DMS53 treated with DMSO at 0.1 percent for 48 hours (cell line): Measurements from ENCODE around the gene PRKCH.
"Not testable (repeated sequence)": the region's sequence is repeated elsewhere in the genome, so short reads cannot be mapped to it uniquely, and the experiment has no call there.

ENCODE experiments used
- DNase-seq: peaks from one replicate; lab custom pipeline; 2025; ENCODE audit not compliant: unreplicated experiment; lab: John Stamatoyannopoulos, UW

PRKCH gene

DNA sequence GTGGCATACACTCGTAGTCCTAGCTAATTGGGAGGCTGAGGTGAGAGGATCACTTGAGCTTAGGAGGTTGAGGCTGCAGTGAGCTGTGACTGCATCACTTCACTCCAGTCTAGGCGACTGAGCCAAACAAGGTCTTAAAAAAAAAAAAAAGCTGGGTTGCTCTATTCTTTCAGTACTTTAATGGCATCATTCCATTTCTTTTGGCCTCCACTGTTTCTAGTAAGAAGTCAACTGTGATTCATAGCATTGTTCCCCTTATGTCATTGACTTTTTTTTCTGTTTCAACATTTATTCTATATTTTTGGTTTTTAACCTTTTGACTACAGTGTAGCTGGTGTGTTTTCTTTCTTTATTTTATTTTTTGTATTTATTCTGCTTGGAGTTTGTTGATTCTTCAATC, 16.7 kb upstream of the PRKCH start:
- DNase-seq = no peak

DNA sequence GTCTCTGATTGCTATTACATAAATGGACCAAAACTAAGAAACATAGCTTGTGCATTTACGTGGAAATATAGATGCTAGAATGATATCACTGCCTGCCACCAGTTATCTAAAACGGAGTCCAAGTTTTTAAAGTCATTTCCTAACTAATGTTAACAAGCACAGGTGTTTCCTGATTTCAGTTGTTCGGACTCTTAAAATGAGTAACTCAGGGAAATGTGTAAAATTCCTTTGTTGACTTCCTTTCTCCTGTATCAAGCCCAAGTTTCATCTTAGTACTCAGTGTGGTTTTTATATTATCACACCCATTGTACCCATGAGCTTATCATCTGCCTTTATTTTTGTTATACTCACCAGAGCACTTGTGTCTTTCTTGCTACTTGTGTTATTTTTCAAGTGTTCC, 13.2 kb upstream of the PRKCH start:
- no peak for DNase-seq

DNA sequence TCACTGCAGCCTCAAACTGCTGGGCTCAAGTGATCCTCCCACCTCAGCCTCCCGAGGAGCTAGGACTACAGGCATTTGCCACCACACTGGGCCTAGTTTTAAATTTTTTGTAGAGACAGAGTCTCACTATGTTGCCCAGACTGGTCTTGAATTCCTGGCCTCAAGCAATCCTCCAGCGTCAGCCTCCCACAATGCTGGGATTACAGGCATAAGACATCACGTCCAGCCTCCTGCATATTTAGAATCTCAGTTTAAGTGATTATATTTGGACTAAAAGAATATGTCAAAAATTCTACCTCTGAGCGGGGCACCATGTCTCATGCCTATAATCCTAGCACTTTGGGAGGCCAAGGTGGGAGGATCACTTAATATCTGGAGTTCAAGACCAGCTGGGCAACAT, 12.7 kb upstream of the PRKCH start:
- not testable (repeated sequence) for DNase-seq

DNA sequence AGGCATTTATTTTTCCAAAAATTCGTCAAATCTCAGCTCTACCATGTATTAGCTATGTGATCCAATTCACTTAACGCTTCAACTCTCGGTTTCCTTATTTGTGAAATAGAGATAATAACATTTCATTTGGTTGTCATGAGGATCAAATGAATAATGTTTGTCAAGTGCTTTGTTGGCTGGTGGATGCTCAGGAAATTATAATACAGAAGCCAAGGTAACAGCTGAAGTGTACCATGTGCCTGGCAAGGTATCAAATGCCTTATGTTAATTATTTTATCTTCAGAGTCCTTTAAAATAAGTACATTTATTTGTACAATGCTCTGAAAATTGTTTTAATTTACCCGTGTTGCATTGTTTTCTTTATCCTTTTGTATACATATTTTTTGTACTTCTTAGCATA, 6.1 kb upstream of the PRKCH start:
- DNase-seq = no peak

DNA sequence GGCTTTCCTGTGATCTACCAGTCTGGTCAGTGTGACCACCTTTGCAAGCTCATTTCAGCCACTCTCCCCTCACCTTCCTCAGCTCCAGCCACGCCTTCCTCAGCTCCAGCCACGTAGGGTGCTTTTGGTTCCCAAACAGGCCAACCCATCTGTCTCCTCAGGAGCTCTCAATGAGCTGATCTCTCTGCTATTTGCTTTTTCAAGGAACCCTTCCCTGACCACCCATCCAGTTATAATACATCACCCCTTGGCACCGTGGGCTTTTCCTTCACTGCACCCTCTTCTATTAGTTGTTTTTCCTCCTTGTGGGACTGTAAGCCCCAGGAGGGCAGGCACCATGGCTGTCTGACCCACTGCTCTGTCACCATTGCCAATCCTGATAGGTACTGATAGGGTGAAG, 2.3 kb upstream of the PRKCH start:
- no peak for DNase-seq

DNA sequence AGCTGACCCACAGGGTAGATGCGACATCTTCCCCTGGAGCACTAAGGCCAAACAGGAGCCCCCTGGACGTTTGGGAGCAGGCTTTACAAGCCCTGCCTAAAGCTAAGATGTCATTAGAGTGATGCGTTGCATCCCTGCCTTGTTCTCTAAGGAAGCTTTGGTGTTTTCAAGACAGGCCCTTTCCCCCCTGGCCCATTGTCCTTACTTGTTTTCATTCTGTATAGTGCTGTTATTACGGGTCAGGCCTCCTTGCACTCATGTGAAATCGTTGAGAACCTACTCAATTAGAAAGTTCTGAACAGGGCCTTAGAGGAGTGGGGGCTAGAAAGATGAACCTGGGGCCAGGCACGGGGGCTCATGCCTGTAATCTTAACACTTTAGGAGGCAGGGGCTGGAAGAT, 1.7 kb upstream of the PRKCH start:
- DNase-seq = no peak

DNA sequence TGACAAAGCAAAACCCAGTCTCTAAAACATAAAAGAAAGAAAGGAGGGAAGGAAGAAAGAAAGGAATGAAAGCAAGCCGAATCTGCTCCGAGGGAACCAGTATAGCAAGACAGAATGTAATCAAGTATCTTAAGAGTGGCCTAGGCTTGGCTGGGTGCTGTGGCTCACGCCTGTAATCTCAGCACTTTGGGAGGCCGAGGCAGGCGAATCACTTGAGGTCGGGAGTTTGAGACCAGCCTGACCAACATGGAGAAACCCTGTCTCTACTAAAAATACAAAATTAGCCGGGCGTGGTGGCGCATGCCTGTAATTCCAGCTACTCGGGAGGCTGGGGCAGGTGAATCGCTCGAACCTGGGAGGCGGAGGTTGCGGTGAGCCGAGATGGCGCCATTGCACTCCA, 1.2 kb upstream of the PRKCH start:
- DNase-seq = not testable (repeated sequence)

DNA sequence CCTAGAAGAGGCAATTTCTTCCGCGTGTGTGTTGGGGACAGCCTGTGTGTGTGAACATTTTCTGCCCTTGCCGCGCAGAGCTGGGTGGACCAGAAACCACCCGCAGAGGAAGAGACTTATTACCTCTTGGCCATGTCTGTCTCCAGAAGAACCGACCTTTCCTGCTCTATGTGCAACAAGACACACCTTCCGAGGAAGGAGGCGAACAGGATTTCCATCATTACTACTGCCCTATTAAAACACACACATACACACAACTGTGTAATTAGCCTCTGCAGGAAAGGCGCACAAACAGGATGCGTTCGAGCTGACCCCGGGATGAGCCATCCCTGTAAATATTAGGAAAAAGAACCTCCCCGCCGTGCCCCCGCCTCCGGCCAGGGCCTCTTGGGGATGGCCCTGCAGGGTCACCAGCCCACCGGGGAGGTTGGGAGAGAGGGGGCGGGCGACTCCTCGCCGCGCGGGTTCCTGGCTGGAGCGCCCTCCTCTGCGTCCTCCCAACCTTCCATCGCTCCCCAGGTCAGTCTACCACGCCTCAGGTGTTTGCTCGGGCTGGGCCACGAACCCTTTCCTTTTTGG, 484 bp upstream of the PRKCH start:
- DNase-seq = peak; percentile 15

DNA sequence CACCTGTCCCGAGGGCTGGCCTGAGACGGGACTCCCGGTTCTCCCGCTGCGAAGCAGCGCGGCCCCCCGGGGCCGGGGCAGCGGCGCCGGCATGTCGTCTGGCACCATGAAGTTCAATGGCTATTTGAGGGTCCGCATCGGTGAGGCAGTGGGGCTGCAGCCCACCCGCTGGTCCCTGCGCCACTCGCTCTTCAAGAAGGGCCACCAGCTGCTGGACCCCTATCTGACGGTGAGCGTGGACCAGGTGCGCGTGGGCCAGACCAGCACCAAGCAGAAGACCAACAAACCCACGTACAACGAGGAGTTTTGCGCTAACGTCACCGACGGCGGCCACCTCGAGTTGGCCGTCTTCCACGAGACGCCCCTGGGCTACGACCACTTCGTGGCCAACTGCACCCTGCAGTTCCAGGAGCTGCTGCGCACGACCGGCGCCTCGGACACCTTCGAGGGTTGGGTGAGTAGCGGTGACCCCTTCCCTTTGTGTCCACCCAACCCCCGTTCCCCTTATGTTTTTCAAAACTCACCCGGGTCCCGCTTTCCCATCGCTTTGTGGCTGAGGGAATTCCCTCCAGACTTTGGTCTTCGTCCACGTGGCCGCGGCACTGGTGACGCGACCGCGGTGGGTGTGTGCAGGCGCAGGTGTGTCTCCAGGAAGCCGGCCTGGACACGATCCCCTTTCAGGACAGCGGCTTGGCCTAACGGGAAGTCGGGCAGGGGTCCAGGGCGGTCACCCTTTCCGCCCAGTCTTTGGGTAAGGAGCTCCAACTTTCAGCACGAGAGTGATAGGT, 826 bp downstream of the PRKCH start:
- peak; percentile 31 for DNase-seq

DNA sequence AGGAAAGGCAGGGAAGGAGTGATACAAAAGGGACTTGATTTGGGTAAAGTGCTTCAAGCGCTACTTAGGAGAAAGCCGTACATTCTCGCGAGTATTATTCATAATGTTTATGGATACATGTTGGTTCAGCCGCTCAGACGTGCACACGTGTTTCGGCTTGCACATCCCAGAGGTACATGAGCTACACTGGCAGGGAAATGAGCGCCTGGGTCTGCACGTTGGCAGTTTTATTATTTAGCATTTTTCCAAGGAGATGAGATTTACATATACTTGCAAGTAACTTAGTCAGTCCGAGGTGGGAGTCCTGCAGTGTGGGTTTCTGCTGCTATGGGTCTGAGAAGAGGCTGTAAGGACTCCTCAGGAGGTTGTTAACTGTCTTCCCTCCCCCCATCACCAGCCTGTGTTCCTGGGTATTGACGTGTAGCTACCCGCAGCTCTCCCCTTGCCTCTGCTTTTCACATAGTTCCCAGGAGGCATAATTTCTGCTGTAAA, 1.5 kb downstream of the PRKCH start:
- DNase-seq = peak; percentile 31

DNA sequence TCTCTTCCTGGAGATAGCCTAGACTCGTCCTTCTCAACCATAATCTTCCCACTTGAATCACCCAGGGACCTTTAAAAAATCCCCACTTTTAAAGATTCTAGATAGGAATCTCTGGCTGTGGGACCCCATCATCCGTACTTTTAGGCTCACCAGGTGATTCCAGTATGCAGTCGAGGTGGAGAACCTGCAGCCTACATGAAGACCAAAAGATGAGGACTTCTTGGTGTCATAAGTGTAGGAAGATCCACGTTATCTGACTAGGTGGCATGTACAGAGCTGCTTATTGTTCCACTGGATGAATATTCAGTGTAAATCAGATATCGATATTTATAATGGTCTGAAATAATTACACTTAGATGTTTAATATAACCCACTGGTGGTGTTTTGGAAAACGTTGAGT, 2.6 kb downstream of the PRKCH start:
- DNase-seq = no peak

DNA sequence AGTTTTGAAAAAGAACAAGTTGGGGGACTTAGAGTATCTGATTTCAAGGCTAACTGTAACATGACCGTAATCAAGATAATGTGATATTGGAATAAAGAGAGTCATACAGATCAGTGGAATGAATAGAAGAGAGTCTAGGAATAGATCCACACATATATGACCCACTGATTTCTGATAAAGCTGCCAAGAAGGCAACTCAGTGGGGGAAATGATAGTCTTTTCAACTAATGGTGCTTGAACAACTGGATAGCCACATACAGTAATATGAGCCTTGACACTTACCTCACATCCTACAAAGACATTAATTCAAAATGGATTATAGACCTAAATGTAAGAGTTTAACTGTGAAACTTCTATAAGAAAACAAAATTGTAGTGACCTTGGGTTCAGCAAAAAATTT, 3.8 kb downstream of the PRKCH start:
- DNase-seq = no peak

DNA sequence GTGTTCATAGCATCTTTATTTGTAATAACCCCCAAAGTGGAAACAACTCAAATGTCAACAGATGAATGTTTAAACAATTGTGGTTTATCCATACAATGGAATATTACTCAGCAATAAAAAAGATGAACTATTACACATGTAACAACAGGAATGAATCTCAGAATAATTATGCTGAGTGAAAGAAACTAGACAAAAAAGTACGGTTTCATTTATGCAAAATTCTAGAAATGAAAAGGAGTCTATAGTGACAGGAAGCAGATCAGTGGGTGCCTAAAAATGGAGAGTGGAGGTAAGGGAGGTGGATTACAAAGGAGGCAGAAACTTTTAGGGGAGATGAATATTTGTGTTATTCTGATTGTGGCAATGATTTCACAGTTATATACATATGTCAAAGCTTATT, 4.8 kb downstream of the PRKCH start:
- DNase-seq = no peak

DNA sequence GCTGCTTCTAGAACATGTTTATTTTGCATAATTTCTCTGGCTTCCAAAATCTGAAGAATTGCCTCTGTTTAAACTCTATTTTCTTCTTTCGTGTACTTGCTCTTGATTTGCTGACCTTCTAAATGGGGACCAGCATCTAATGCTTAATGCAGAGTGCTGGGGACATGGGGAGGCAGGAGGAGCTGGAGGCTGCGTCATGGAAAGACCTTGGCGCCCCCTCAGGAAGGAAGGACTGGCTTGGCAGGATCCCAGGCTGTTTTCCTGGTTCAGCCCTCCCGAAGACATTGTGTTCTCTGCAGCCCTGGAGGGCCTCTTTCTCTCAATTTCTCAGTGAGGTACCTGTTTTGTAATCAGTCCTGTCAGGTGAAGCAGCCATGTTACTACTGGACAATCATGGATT, 5.5 kb downstream of the PRKCH start:
- DNase-seq = no peak

DNA sequence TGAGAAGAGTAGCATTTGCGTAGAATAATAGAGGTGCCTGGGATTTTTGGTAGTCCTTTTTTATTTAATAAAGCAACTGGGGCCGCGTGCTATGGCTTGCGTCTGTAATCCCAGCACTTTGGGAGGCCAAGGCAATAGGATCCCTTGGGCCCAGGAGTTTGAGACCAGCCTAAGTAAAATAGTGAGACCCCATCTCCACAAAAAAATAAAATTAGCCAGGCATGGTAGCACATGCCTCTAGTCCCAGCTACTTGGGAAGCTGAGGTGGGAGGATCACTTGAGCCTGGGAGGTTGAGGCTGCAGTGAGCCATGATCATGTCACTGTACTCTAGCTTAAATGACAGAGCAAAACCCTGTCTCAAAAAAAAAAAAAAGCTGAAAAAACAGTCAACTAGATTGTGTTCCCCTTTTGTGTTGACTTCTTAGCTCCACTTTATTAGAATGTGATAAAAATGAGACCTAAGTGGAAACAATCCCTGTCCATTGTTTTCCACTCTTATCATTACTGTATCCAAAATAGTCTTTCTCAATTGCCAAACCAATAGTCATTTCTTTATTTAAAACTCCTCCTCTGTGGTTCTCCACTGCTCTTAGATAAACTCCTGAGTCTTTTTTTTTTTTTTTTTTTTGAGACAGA, 7.4 kb downstream of the PRKCH start:
- DNase-seq = no peak

DNA sequence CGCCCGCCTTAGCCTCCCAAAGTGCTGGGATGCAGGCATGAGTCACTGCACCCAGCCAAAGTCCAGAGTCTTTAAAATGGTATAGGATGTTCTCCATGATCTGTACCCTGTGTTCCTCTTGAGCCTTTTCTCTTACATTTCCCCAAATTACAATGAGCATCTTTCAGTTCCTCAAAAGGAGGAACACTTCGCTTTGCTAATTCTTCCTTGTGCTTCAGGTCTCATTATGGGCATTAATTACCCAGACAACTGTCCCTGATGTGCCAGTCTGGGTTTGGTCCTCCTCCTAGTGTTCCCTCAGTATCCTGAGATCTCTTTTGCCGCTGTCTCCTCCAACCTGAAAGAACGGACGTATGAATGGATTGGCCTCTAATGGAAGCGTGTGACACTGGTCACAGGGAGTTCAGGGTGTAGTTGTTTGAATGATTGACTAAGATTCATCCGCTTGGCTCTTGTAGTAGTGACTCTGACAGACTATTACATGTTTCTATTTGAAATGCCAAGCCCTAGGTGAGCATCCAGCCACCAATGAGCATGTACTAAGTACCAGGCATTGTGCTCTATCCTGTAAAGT, 8.2 kb downstream of the PRKCH start:
- DNase-seq = no peak

DNA sequence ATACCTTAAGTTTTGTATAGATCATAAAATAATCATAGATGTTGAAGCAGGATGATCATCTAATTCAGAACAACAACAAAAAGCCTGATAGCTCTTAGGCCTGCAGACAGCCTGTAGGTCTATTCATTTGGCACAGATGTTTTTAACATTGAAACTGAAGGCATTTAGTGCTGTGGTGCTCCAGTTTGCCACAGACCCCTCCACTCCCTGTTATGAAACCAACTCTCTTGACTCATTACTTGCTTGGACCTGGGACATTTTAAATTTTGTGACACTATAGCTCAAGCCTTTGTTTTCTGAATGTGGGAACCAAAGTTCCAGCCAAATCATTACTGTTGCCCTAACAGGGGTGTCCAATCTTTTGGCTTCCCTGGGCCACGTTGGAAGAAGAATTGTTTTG, 9.1 kb downstream of the PRKCH start:
- DNase-seq = no peak

DNA sequence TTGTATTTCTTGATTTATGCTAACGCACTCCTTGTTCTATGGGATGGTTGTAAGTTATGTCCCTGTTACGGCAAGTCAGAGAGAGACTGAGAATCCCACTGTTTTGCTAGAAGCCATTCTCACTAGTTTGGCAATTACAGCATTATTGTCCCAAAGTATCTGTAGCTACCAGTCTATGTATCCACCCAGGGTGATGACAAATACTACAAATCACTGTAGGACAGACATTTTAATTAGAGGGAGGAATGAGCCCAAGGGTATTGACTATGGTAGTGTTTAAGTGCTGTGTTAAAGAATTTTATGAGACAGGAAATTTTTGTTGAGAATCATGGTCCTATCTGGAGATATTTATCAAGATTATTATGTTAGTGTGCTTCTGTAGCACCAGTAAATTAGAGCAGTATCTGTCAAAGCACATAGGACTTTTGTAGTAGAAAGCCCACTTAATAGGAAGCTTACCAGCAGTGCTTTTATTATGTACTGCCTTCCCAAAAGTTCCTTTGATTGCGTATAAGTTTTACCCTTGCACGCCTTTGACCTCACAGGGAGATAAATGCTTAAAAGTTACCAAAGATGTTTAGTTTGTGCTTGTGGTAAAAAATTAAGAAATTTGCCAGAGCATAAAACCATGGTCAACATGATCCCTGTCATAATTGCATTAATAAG, 10.7 kb downstream of the PRKCH start:
- no peak for DNase-seq

DNA sequence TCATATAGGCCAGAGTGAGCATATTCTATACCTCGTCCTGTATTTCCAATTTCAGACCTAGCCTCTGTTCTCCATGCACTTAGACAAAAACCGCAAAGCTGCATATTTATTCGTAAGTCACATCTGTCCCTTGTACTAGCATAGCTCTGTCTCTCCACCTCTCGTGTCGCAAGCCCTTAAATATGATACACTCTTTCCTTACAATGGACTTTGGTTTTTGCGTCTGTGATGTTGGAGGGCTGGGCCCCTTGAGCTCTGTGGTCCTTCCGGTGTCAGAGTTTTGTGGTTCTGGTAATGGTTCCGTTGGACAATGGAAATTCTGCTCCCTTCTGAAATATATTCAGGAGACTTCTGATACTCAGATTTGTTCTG, 11.3 kb downstream of the PRKCH start:
- DNase-seq = no peak

DNA sequence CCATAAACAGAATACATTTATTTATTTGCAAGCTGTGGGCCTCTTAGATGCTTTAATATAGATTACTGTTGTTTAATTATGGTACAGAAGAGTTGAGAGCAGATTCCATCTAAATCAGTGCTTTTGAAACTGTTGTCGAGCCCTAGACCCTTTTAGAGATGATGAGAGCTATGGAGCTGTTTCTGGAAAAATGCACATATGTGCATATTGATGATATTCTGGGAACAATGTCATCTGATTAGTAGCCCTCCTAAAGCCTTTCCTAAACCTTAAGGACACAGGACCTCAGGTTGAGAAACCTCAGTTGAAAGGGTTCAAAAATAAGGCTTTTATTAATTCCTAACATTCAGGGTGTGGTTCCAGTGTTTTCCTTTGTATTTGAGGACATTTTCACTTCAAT, 11.7 kb downstream of the PRKCH start:
- no peak for DNase-seq

DNA sequence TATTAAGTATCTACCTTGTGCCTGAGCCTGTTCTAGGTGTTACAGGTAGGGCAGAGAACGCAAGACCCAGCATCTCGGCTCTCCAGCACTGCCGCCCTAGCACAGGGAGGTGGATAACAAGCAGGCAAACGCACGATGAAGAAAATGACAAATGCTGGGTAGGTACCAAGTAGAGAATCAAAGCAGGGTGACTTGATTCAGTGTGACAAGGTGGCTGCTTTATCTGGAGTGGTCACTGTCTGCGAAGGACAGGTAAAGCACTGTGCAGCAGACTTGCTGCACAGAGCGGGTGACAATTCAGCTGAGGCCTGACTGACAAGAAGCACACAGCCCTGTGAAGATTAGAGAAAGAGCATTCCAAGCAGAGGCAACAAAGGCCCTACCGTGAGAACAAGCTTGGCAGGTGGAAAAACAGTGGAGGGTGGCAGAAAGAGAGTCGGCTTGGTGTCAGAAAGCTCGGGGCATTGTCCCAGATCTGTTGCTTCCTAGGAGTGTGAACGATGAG, 12.9 kb downstream of the PRKCH start:
- DNase-seq = no peak
